KBM-7 (cell line): ENCODE data around the gene ADAMTS2.

Source experiments
- DNase-seq: peaks from one replicate; pipeline ENCODE4 v3.0.0-alpha.2; 2015
- in situ Hi-C: fragments of 300-500 bp; cut with MboI; formaldehyde crosslinking; loops from 2 replicates; pipeline ENCODE4 v1.14.3; 2020; ENCODE audit warnings: low sequenced_read_pairs, low pct_unique_long_range_greater_than_20kb, mixed read lengths

ADAMTS2 gene

DNA sequence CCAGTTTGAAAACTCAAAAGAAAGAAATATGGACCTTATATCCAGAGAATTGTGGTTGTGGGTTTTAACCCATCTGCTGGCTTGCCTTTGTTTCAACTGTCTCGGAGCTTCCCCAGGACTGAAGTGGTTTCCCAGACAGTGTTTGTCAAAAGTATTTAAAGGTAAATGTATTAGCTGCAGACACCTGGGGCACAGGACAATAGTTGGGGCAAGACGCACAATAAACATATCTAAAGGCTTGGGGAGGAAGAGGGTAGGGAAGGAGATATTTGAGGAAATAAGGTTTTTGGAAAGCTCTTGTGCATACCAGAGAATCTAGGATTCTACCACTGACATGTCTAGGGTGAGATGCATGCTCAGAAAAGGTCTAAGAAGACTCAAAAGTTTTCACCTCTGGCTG, 99.0 kb downstream of the ADAMTS2 start:
- in situ Hi-C loops, result no loop called here
- no peak for DNase-seq

DNA sequence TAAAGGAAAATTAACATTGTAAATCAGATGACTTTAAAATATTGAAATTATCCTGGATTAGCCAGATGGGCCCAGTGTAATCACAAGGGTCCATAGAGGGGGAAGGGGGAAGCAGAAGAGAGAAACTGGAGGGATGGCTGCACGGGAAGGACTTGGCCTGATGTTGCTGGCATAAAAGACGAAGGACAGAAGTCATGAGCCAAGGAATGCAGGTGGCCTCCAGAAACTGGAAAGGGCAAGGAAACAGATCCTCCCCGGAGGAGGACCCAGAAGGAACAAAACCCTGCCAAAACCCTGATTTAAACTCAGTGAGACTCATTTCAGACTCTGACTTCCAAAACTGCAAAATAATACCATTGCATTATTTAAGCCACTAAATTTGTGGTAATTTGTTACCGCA, 100.2 kb downstream of the ADAMTS2 start:
- in situ Hi-C loops, result no loop called here
- DNase-seq, result no peak

DNA sequence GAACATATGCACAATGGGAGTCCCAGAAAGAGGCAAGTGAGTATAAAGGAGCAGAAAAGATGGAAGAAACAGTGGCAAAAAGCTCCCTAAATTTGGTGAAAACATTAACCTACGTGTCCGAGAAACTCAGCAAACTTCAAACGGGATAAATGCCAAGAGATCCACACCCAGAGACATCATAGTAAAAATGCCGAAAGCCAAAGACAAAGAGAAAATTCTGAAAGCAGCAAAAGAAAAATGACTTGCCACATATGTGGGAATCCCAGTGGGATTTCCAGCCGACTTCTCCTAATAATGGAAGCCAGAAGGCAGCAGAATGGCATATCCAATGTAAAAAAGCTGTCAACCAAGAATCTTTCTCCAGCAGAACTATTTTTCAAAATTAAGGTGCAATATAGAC, 101.2 kb downstream of the ADAMTS2 start:
- no peak for DNase-seq
- in situ Hi-C loops, result no loop called here

DNA sequence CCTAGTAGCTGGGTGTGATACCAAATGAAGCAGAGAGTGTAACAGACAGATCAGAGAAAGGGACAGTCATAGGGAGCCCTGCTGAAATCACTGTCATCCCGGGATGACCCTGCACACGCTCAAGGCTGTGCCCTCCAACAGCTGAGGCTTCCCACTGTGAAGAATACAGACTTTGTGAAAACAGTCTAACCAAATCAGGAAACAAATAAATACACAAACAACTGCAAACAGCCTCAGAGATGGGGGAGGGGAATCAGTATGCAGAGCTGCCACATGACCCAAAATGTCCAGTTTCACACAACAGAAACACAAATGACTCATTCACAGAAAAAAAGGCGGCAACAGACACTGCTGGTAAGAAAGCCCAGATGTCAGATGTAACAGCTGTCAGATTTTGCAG, 101.9 kb downstream of the ADAMTS2 start:
- DNase-seq, result no peak
- in situ Hi-C loops, result no loop called here

DNA sequence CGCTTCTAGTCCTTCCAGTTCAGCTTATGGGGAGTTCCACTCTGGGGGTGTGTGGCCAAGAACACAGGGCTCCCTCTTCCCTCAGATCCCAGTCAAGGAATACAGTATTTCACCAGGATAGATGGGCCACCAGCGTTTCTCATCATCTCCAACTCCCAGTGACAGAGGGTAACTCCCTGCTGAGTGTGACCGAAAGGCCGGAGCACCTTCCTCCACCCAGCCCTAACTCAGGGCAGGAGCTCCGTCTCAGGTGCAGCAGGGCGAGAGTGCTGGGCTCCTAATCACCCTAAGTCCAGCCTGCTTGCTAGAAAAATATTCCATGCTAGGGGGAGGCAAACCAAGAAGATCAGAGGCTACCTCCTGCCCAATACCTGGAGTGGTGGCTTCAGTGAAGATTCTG, 102.6 kb downstream of the ADAMTS2 start:
- DNase-seq, result no peak
- in situ Hi-C loops, result no loop called here

DNA sequence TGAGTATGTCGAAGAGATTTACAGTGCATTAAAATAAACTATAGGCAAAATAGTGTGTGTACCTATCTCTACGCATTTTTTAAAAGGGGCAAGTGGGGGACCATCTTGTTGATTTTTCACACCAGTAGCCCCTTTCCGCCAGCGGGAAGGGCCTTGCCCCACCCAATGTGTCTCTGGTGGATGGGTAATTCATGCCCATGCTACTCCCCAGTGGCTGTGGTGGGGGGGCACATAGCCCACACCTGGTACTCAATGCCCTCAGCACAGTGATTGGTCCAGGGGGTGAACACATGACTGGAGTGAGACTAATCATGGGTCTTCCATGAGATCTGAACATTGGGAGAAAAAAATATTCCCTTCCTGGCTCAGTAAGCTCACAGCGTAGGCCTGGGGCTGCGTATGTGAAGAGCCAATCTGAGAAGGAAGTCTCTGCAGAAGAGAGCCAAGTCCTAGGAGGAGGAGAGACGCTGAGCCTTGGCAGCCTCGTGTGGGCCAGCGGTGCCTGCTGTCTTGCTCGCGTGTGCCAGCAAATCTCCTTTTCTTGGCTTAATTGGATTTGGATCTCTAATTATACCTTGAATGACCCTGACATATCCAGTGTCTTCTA, 103.4 kb downstream of the ADAMTS2 start:
- in situ Hi-C loops, result no loop called here
- no peak for DNase-seq

DNA sequence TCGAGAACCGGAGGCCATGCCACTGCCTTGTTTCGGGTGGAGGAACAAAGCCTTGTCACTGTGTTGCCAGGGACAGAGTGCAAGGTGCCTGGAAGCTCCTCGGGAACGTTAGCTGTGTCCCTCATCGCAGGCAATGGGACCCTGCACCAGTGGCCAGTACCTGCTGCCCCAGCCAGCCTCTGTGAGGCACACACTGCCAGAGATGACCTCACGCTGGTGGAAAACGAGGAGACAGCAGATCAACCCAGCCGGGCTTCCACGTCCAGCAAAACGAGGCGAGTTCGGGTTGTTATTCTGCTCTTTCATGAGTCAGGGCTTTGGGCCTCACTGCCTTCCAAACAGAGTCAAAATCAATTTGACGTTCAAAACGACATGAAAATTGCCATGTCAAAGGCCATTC, 104.1 kb downstream of the ADAMTS2 start:
- no peak for DNase-seq
- in situ Hi-C loops, result no loop called here

DNA sequence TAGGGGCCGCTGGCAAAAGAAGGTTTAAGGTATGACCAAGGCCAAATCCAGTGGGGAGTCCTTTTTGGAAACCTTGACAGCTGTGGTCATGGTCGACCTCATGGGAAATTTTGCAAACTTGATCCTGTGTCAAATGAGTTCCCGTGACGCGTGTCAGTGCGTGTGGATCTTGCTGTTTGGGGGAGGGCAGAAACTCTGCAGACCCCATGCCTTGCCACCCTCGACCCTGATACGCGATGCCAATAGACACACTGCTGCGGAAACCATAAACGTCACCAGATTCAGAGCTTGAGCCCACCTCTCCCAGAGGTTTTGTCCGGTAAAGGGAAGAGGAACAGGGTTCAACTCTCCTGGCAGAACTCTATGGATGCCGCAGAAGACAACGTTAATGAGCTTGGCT, 104.7 kb downstream of the ADAMTS2 start:
- no peak for DNase-seq

DNA sequence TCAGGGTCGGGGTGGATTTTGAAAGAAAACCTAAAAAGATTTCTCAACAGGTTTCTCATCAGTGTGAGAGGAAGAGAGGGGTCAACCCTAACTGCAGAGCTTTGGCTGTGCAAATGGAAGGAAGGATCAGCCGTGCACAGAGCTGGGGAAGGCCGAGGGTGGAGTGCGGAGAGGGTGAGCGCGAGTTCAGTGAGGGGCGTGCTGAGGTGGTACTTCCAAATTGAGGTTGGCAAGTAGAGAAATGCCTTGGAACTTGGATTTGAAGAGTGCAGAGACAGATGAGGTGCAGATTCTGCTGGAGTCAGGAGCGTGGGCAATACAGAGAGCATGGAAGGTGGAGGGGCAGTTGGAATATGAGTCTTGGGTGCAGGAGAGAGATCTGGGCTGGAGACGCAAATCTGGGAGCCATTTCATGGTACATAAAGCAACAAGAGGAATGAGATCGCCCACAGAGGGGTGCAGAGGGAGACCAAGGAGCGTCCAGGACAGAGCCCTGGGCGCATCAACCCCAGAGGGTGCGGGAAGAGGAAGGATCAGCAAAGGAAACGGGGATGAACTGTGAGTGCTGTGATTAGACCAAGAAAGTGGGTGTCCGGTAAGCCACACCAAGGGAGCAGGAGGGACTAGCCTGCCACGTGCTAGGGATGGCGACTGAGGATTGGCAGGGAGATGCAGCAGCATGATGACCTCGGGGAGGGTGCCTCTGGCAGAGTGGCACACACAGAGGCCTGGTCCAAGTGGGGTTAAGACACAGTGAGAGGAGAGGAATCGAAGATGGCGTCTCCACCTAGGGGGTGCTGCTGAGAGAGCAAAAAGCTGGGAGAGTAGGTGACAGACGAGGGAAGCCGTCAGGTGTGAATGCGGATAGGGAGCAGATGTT, 105.8 kb downstream of the ADAMTS2 start:
- DNase-seq, result no peak
- in situ Hi-C loops, result no loop called here

More for the DNA sequence above, 104.7 kb downstream of the ADAMTS2 start:
- in situ Hi-C loops, result no loop called here

DNA sequence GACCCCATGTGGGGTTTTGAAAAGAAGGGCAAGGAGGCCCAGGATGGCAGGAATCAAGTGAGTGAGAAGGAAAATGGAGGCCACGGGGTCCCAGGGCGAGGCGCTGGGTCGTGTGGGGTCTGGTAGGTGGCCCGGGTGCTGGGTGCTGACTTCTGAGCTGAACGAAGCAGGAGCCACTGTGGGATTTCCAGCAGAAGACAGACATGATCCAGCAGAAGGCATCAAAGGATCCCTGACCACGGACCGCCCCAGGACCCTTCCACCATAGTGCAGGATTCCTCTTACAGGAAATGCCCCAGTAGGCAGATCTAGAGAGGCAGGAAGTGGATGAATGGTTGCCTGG, 106.7 kb downstream of the ADAMTS2 start:
- in situ Hi-C loops, result no loop called here
- DNase-seq, result no peak

DNA sequence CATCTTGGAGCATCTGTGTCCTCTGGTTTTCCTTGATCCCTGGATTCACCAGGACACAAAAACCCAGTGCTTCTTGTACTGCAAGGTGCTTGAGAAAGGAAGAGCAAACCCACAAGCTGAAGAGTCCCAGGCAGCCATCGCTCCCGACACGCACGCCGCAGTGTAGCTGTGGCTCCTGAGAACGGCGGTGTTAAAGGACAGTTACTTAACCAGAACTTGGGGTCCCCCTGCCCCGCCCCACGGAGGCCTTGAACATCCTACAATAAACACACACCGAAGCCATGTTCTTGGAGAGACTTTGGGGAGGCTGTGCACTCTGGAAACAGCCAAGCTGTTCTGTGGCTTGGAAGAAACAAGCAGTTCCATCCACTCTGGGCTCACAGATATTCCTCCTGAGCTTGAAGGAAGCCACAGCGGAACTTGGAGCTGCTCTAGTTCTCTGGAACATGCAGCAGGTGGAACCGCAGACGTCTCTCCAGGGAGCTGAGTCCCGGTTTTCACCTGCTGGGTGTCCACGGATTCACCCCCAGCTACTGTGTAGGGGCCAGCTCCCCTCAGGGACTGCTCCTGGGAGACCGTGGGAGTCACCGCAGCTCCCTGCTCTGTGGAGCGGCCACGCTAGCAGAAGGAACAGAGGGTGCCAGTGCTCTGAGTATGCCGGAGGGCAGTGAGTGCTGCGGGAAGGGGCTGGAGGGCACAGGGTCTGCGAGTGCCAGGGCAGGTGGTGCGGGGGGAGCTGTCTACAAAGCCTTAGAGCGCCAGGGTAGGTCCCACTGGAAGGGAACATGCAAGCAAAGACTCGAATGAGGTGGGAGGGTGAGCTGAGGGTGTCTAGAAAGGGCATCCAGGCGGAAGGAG, 107.3 kb downstream of the ADAMTS2 start:
- DNase-seq, result no peak
- in situ Hi-C loops, result no loop called here

DNA sequence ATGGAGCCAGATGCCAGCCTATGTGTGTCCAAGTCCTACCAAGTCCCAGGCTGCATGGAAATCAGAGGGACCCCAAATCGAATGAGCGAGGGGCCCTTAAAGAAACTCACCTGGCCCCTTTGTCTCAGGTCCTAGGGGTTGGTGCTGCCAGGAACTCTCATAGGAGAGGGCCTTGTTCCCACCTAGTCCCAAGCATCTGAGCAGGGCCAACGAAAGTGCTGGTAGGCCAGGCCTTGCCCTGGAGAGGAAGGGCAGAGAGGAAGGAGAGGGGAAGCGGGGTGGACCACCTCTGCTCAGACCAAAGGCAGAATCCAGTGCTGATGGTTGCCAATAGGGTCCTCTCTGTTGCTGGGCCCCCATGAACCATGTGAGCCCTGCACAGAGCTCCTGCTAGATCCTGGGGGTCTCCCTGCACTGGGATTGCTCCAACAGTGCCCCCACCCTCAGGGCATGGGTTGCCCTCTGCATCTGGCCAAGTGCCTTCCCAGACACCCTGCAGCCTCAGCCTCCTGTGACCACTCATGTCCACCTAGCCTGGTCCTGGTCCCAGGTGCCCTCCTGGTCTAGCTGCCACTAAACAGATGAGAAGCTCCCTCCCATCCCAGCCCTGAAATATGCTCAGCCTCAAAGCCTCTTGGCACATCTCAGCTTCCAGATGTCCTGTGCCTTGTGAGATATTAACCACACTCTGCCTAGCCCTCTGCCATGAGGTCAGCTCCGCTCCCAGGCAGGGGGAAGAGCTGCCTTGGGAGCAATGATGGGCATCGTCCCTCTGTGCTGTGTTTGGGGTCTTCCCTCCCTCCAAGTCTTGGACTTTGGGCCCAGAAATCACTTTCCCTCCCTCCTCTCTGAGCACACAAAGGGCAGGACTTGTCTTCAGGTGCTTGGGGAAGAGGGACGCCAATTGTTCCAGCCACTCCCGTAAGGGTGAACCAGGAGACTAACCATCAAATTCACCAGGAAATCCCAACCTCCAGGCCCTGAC, 109.6 kb downstream of the ADAMTS2 start:
- in situ Hi-C loops, result no loop called here
- no peak for DNase-seq

DNA sequence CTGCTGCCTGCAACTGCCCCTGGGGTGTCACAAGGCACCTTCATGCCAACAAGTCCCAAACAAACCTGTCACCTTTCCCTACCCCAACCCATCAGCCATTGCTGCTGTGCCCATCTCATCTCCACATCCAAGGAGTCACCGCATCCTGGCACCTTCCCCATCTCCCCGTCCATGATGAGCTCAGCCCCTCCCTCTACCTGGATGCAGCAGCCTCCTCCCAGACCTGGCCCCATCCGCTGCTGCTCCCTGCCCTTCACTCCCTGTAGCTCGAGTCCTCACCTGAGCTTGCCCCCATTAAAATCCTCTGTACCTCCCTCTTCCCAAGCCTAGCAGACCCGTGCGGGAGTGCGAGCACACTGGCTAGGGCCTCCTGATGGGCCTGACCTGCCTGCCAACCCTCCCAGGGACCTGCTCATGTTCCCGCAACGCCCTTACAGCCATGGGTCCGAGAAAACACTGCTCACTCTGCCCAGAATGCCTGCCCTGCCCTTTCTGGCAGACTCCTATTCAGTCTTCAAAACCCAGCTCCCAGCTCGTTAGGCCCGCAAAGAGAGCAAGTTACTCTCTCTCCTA, 110.6 kb downstream of the ADAMTS2 start:
- in situ Hi-C loops, result no loop called here
- no peak for DNase-seq

DNA sequence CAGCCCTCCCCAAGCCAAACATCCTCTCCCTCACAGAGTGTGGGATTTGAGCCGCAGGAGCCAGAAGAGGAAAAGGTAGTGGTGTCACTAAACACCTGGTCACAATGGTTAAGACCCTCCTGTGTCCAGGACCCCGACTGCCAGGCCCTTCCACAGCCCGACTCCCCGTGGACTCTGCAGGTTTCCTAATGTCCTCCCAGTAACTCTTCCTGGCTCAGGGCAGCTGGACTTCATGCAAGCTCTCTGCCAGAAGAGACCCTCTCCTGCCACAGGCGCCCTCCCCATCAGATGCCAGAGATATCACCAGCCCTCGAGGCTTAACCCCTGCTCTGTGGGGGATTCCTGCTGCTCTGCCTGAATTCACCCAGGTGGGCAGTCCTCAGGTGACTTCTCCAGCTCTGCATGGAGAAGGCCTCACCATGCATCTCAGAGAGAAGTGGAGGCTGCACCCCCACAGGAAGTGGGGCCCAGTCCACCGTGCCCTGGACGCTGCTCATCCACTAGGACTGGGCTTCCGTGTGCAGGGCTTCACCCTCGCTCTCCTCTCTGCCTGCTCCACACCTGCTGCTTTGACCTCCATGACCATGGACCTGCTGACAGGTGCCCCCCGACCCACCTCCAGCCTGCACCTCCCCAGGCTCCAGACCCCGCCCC, 111.2 kb downstream of the ADAMTS2 start:
- no peak for DNase-seq
- in situ Hi-C loops, result no loop called here

DNA sequence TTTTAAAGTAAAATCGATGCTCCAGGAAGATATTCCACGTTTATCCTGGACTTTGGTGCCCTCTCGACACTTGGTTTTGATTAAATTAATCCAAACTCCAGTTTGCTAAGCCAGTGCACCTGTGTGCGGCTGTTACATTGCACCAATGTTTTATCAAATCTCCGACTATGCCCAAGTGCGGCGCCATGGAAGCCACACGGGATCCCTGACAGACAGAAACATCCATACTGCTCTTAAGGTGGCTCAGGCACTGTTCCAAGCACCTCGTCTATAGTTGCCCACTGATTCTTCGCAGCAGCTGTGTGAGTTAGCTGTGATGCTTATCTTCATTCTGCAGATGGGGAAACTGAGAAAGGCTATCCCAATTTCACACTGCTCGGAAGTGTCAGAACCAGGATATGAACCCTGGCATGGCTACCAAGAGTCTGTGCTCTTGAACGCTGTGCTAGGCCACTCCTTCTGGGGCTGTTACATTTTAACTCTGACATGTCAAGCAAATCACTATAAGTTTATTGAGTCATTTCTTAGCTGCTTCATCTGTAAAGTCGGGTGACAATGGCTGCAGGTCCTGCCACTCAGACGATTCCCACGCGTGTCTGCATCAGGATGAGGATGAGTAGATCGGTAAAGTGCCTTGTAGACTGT, 113.0 kb downstream of the ADAMTS2 start:
- no peak for DNase-seq
- in situ Hi-C loops, result no loop called here

DNA sequence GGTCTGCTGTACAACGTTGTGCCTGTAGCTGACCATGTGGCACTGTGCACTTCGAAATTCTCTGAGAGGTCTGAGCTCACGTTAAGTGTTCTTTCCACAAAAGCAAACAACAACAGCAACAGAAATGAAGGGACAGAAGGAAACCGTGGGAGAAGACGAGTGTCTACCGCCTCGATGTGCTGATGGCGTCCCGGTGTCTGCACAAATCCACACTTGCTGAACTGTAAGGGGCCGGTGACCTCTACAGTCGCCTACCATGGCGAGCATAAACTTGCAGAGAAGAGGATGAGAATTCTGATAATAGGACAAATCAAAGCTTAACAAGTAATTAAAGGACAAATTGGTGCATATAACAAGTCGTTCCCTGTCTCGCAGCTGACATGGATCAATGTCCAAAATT, 114.0 kb downstream of the ADAMTS2 start:
- in situ Hi-C loops, result no loop called here
- DNase-seq, result no peak

DNA sequence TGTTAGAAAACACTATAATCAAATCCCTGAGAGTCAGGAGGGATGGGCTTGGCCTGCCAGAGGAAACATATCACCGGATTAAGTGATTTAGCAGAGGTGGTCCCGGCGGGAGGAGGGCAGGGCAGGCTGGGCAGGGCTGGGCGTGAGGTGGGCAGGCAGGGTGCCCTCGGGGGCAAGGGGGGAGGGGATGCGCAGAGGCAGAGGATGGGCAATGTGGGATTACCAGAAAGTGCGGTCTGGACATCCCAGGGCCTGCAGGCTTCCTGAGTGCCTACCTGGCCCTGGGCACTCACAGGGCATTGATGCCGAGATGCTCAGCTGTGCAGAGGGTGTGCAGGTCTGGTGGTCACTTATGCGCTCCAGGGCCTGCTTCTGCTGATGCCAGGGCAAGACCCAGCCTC, 115.2 kb downstream of the ADAMTS2 start:
- DNase-seq, result no peak
- in situ Hi-C loops, result no loop called here

DNA sequence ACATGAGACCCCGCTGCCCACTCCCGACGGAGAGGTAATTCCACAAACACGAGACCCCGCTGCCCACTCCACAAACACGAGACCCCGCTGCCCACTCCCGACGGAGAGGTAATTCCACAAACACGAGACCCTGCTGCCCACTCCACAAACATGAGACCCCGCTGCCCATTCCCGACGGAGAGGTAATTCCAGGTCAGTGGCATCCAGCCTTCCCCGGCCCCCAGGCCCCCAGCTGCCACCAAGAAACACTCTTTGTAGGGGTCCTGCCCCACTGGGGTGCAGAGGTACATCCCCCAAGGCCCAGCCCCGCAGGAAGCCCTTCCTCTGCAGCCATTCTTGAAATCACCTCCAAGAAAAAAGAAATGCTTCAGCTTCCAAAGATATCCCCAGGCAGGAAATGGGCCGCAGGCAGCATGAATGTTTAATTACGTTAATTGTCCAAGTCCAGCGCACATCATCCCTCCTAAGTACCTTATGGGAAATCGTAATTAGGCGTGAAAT, 115.9 kb downstream of the ADAMTS2 start:
- in situ Hi-C loops, result no loop called here
- no peak for DNase-seq
